B cell (primary cell): ENCODE results near the gene PGLYRP2. TPM values are rescaled to one million over a fixed set of nuclear protein-coding genes. Genes with fewer than 3 reads are reported as not detected.
A peak's percentile ranks its signal among the peaks of the same experiment; 100 is the strongest.

Experiments used
- ATAC-seq: fragments of 200-7000 bp; cut with Tn5 transposase; one replicate; pipeline ENCODE4 v1.10.0; 2021; ENCODE audit warnings: low read depth, mild to moderate bottlenecking, moderate number of reproducible peaks, moderate library complexity
- CTCF ChIA-PET: fragments of 350-600 bp; sonication (Branson Sonifier 250); formaldehyde crosslinking; loops from one replicate; lab custom pipeline; 2021; ENCODE audit warnings: antibody characterized with exemption, inconsistent platforms; lab: Charles Lee
- POLR2A ChIA-PET: fragments of 350-600 bp; sonication (Branson Sonifier 250); formaldehyde crosslinking; loops from one replicate; lab custom pipeline; 2021; ENCODE audit warnings: antibody characterized with exemption; lab: Charles Lee
- DNase-seq: peaks from one replicate; pipeline ENCODE4 v3.0.0; 2013
- H2AFZ ChIP-seq: 2 replicates; pipeline ENCODE4 v1.6.1; 2012; ENCODE audit warnings: mild to moderate bottlenecking, low read depth, low read length; ENCODE audit not compliant: insufficient read depth, poor library complexity, severe bottlenecking
- H3K27ac ChIP-seq, 2 donors: 1 replicate in 1 of 2; 2 replicates in 1 of 2; pipeline ENCODE4 v1.5.1; 2012 to 2013; ENCODE audit warnings: low read length in 2 of 2, mild to moderate bottlenecking in 2 of 2, moderate library complexity in 1 of 2
- H3K27me3 ChIP-seq, 4 experiments: fragments of 200-600 bp in 1 of 4; sonication (generic) in 1 of 4; replicated peaks in 1 of 4; 1 replicate in 2 of 4; 2 replicates in 2 of 4; pipeline versions ENCODE4 v1.6.1 to v1.7.0; 2013 to 2016; ENCODE audit warnings: low read length in 3 of 4, mild to moderate bottlenecking in 2 of 4, mixed read lengths in 1 of 4, moderate library complexity in 1 of 4; ENCODE audit not compliant: insufficient read depth in 4 of 4, control insufficient read depth in 3 of 4; ENCODE audit errors: control extremely low read depth in 1 of 4
- H3K36me3 ChIP-seq, 2 experiments: replicated peaks in 1 of 2; 1 replicate in 1 of 2; 2 replicates in 1 of 2; pipeline versions ENCODE4 v1.6.1 to v1.7.1; 2013; ENCODE audit warnings: low read length in 1 of 2; ENCODE audit not compliant: insufficient read depth in 2 of 2, control insufficient read depth in 1 of 2; ENCODE audit errors: control extremely low read depth in 1 of 2, extremely low read depth in 1 of 2
- H3K4me1 ChIP-seq, 2 donors: fragments of 200-600 bp in 1 of 2; sonication (generic) in 1 of 2; 1 replicate in 1 of 2; 2 replicates in 1 of 2; pipeline versions ENCODE4 v1.5.1 to v1.6.1; 2013 to 2017; ENCODE audit warnings: low read length in 2 of 2; ENCODE audit not compliant: control insufficient read depth in 2 of 2, insufficient read depth in 2 of 2
- H3K4me2 ChIP-seq: replicated peaks from 2 replicates; pipeline ENCODE3; 2012; ENCODE audit warnings: mild to moderate bottlenecking, low read depth, low read length; ENCODE audit not compliant: poor library complexity, severe bottlenecking
- H3K4me3 ChIP-seq, 5 experiments: fragments of 200-600 bp in 1 of 5; sonication (generic) in 1 of 5; 1 replicate in 3 of 5; 2 replicates in 2 of 5; pipeline versions ENCODE4 v1.5.1 to v1.7.0; 2011 to 2016; ENCODE audit warnings: low read length in 4 of 5, mild to moderate bottlenecking in 4 of 5, low read depth in 2 of 5, control low read depth in 1 of 5, moderate library complexity in 1 of 5; ENCODE audit not compliant: insufficient read depth in 1 of 5; ENCODE audit errors: control extremely low read depth in 1 of 5, extremely low read depth in 1 of 5
- H3K79me2 ChIP-seq: fragments of 200-600 bp; sonication (generic); one replicate; pipeline ENCODE4 v1.6.0; 2016; ENCODE audit warnings: low read length; ENCODE audit not compliant: control insufficient read depth, insufficient read depth
- H3K9ac ChIP-seq: fragments of 200-600 bp; sonication (generic); 2 replicates; pipeline ENCODE4 v1.6.1; 2017; ENCODE audit warnings: mild to moderate bottlenecking, low read length, moderate library complexity
- H3K9me3 ChIP-seq, 3 donors: one replicate each; pipeline versions ENCODE4 v1.6.1 to v1.7.1; 2013; ENCODE audit warnings: low read length in 2 of 3; ENCODE audit not compliant: control insufficient read depth in 2 of 3, insufficient read depth in 1 of 3; ENCODE audit errors: control extremely low read depth in 1 of 3
- H4K20me1 ChIP-seq: 2 replicates; pipeline ENCODE4 v1.6.0; 2012; ENCODE audit warnings: mild to moderate bottlenecking, low read length; ENCODE audit not compliant: insufficient read depth, control insufficient read depth, poor library complexity, severe bottlenecking
- H3K27ac Mint-ChIP-seq: one replicate; pipeline ENCODE4 v1.8.0; 2021; ENCODE audit warnings: mixed read lengths
- H3K27me3 Mint-ChIP-seq: one replicate; pipeline ENCODE4 v1.8.0; 2021; ENCODE audit warnings: mixed read lengths
- H3K4me1 Mint-ChIP-seq: one replicate; pipeline ENCODE4 v1.8.0; 2021; ENCODE audit warnings: mixed read lengths
- H3K4me3 Mint-ChIP-seq: one replicate; pipeline ENCODE4 v1.8.0; 2021; ENCODE audit warnings: mixed read lengths
- H3K9me3 Mint-ChIP-seq: one replicate; pipeline ENCODE4 v1.8.0; 2022; ENCODE audit warnings: mixed read lengths; ENCODE audit not compliant: insufficient read depth
- EZH2 ChIP-seq: IDR thresholded peaks from 2 replicates; pipeline ENCODE4 v1.6.1; 2012; ENCODE audit warnings: borderline replicate concordance, low read depth, mild to moderate bottlenecking, moderate library complexity, low read length; ENCODE audit not compliant: insufficient read depth, poor library complexity, severe bottlenecking
- WGBS: methylation state at CpG from one replicate; pipeline ENCODE4 v1.1.5; 2013; ENCODE audit warnings: missing lambda C conversion rate; ENCODE audit not compliant: insufficient coverage; 5-methylcytosine and 5-hydroxymethylcytosine counted together
- intact Hi-C: fragments of 100-400 bp; cut with micrococcal nuclease; formaldehyde crosslinking; loops from one replicate; pipeline ENCODE4 v1.10.0; 2022
- polyA plus RNA-seq: library from polyadenylated mRNA; depleted of rRNA; stranded (reverse); fragments of >200 nt; gene quantifications from 2 replicates; pipeline ENCODE4 v1.2.3, GENCODE V29; 2012
- total RNA-seq, 2 donors: library from RNA; stranded (reverse); fragments of 120-200 nt in 1 of 2; gene quantifications; 1 replicate in 1 of 2; 2 replicates in 1 of 2; pipeline versions ENCODE4 v1.2.3 to v1.2.4, GENCODE V29; 2013 to 2022
- TF ChIP-seq, protein P1 (sequence below): fragments of 200-600 bp; IDR thresholded peaks from one replicate; pipeline ENCODE4 v1.8.0; 2022; ENCODE audit warnings: antibody characterized with exemption, mild to moderate bottlenecking

Gene PGLYRP2
- total and polyA plus RNA-seq, 2 donors (not counting 1 experiment from before 2014, with no cell fraction given), result not detected

DNA sequence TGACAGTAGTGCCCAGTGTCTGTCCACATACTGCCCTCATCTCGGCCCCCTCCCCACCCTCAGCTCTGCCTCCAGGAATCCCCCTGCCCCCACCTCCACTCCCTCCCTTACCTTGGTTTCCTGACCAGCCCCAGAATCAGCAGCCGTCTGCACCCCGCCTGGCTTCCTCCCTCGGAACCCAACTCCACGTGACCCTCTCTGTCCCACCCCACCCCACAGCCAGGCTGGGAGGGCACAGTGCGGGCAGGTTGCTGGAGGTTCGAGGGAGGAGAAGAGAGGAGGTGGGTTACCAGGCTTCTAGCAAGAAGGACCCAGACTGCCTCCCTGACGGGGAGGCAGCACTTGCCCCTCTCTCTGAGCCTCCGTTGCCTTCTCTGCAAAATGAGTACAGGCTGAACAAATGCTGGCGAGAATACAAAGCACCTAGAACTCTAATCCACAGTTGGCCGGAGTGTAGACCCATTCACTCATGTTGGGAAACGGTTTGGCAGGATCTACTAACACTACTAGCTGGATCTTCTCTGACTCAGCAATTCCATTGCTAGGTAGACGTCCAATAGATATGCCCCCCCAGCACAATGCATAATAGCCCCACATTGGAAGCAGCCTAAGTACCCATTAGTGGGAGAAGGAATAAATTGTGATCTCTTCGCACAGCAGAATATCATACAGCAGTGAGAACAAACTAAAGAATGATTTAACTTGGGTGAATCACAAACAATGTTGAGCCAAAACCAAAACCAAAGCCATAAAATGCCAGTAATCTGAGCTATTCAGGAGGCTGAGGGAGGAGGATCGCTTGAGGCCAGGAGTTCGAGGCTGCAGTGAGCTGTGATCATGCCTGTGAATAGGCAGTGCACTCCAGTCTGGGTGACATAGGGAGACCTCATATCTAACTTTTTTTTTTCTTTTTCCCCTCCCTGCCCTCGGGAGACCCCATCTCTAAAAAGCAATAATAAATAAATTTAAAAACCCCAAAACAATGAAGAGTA is 14.6 kb downstream of the PGLYRP2 start, which contains the start of gene RASAL3:
RASAL3 (minus strand) TSS at position 151 of the 992 bp plus-strand sequence. CDS start 186 bp downstream, outside the sequence.
- peak within 1 kb of the TSS; percentile 95 for H3K4me3 Mint-ChIP-seq
- H3K79me2 ChIP-seq, result peaks cover 66% of the 10 kb centered on the region
- ATAC-seq (peak; percentile 65), DNase-seq (peak; percentile 60)
- WGBS, result 7% methylated on average over 5 of the region's 17 CpGs
- H3K27ac Mint-ChIP-seq, result peak within 1 kb of the TSS; percentile 94
- ChIA-PET POLR2A (interaction anchor here (0.6 kb wide), 1 partner anchor 888 kb away, joined by 5 read pairs; no protein-coding TSS in a partner anchor), CTCF (interaction anchor here (1.3 to 2.7 kb wide), 3 partner anchors 13 to 46 kb away, joined by 3 to 13 read pairs (median 7); partner anchors contain the start of gene AKAP8L)
- H3K4me2 ChIP-seq, result peak within 1 kb of the TSS; percentile 84
- peak within 1 kb of the TSS; percentile 92 for H3K9ac ChIP-seq
- peaks cover 0 to 6% (median 0%) of the 10 kb centered on the region in 3 donors for H3K9me3 ChIP-seq
- H4K20me1 ChIP-seq, result peaks cover 24% of the 10 kb centered on the region
- H3K27me3 ChIP-seq, result peaks cover 0 to 10% (median 8%) of the 10 kb centered on the region in 4 experiments
- peak within 1 kb of the TSS; percentile 65 to 95 for H3K27ac ChIP-seq
- H3K36me3 ChIP-seq, result peaks cover 4 to 25% of the 10 kb centered on the region in 2 experiments
- peaks cover 37 to 56% of the 10 kb centered on the region in 2 donors for H3K4me1 ChIP-seq
- intact Hi-C loops, result loop anchor here (1.0 to 2.0 kb wide), 4 partner anchors 14 to 92 kb away; no protein-coding TSS in a partner anchor
- H3K4me3 ChIP-seq, result peak within 1 kb of the TSS; percentile 67 to 91 (median 81)
- TF ChIP-seq, protein P1, sequence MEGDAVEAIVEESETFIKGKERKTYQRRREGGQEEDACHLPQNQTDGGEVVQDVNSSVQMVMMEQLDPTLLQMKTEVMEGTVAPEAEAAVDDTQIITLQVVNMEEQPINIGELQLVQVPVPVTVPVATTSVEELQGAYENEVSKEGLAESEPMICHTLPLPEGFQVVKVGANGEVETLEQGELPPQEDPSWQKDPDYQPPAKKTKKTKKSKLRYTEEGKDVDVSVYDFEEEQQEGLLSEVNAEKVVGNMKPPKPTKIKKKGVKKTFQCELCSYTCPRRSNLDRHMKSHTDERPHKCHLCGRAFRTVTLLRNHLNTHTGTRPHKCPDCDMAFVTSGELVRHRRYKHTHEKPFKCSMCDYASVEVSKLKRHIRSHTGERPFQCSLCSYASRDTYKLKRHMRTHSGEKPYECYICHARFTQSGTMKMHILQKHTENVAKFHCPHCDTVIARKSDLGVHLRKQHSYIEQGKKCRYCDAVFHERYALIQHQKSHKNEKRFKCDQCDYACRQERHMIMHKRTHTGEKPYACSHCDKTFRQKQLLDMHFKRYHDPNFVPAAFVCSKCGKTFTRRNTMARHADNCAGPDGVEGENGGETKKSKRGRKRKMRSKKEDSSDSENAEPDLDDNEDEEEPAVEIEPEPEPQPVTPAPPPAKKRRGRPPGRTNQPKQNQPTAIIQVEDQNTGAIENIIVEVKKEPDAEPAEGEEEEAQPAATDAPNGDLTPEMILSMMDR, result no peak
- TF ChIP-seq EZH2, result no peak
- H3K4me1 Mint-ChIP-seq, result peaks cover 47% of the 10 kb centered on the region
- H3K9me3 Mint-ChIP-seq, result no peaks in the 10 kb centered on the region
- peak within 1 kb of the TSS; percentile 81 for H2AFZ ChIP-seq
- H3K27me3 Mint-ChIP-seq, result peaks cover 9% of the 10 kb centered on the region
